Renal cortical epithelial cell (primary cell): ENCODE measurements around the gene NATD1. TPM values are rescaled to one million over a fixed set of nuclear protein-coding genes. Genes with fewer than 3 reads are reported as not detected.

Experiments
- DNase-seq: peaks from one replicate; pipeline ENCODE4 v3.0.0-alpha.2; 2011; ENCODE audit warnings: low read depth
- total RNA-seq: library from RNA; depleted of rRNA; stranded (reverse); fragments of >200 nt; gene quantifications from 2 replicates; pipeline ENCODE4 v1.2.3, GENCODE V29; 2014

NATD1 gene, protein sequence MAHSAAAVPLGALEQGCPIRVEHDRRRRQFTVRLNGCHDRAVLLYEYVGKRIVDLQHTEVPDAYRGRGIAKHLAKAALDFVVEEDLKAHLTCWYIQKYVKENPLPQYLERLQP
- 2.1 and 13.4 TPM in 2 replicates for total RNA-seq

DNA sequence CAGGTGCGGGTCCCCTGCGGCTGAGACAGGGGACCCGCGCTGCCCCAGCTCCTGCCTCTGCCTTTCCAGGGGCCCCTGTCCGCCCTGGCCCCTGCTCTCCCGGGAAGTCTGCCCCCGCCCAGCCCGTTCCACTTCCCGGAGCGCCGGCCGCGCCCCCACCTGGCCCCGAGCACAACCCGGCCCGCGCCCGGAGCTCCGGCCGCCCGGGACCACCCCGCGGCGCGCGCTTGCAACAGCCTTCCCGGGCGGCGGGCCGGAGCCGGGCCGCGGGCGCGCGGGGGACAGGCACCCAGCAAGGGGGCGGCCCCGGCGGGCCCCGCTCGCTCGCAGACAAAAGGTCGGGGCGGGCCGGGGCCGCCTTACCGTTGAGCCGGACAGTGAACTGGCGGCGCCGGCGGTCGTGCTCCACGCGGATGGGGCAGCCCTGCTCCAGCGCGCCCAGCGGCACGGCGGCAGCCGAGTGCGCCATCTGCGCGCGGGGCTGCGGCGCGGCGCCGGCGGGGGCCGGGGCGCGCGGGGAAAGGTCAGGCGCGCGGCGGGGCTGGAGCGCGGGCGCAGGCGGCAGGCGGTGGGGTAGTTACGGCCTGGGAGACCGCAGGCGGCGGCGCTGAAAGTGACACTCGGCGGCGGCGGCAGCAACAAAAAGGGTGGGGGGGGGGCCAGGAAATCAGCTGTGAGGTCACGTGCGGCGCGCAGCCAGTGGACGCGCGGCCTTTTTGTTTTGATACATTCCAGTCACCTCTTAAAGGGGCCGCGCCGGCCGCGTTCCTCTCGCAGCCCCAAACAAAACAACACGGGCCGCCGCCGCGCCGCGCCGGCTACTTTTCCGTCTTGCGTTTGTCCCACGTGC is at the start of gene NATD1:
Gene NATD1 (minus strand): TSS at position 615 of the 850 bp plus-strand sequence. CDS start 146 bp downstream, at position 469.
- DNase-seq, result peak; percentile 48

DNA sequence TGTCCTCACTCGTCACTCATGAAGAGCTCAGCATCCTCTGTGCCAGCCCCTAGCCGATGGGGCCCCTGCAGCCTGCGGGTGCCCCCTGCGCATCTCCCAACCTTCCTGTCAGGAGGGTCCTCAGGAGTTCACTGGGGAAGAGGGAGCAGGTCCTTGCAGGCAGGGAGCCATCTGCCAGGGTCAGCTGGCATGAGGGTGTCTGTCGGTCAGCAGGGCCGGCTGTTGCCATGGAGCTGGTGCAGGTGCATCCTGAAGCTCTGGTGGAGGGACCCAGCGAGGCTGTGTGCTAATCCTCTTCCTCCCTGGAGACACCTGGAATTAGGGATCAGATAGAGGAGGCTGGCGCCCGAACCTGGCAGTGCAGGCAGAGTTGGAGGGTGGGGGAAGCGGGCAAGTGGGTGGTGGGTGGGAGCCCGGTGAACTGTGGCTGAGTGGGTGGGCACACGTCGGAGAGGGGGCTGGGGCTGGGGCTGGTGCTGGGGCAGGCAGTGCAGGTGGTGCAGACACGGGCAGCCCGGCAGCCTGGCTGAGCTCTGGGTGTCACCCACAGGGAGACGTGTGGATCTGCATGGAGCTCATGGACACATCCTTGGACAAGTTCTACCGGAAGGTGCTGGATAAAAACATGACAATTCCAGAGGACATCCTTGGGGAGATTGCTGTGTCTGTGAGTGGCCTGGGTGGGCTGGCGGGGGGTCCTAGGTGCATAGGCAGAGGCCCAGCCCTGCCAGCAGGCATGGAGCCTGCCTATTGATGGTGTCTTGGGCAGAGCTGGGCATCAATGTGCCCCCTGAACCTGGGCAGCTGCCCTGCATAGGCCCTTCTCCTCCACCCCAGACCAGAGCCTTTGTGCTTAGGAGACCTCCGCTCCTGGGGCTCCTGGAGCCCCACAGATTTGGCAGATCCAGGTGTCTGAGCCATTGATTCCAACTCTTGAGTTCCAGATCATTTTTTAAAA is 48.7 kb upstream of the NATD1 start:
- DNase-seq, result no peak

- DNase-seq, result no peak
These were observed 47.7 kb upstream of the NATD1 start for GRCh38 chr17:21300601-21301571.

GRCh38 chr17:21299981-21300600 is 46.9 kb upstream of the NATD1 start:
- DNase-seq, result no peak

GRCh38 chr17:21298983-21299519 is 45.8 kb upstream of the NATD1 start:
- DNase-seq, result no peak

DNA sequence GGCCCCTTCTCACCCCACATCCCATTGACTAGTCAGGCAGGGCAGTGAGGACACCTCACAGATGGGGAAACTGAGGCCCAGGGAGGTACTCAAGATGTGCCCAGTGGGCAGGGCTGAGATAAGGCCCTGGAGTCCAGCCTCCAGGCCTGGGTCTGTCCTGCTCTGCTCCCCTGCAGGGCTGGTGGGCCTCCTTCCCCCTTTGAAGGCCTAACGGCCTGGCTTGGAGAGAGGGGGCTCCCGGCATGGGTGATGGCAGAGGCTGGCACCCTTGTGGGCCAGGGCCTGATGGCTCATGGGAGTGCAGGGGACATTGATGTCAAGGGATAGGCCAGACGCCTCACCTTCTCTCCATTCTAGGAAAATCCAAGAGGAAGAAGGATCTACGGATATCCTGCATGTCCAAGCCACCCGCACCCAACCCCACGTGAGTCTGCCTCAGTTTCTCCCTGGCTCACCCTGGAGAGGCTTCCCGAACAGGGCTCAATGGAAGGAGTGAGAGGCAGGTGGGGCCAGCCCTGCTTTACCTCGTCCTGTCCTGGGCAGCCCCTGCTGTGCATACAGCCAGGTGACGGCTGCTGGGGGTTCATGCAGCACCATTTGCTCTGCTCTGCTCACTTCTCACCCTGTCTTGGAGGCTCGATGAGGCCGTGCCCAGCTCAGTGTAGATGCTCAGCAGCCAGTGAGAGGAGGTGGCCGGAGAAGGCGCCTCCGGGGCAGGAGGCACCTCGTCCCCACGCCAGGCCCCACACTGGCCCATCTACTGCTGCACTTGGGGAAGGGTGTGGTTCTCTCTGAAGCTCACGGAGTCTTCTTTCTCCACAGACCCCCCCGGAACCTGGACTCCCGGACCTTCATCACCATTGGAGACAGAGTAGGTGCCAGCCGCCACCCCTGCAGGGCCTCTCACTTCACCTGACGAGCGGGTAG is 45.1 kb upstream of the NATD1 start:
- no peak for DNase-seq

GRCh38 chr17:21297597-21297996 is 44.4 kb upstream of the NATD1 start:
- no peak for DNase-seq

- DNase-seq, result no peak
These were observed 43.9 kb upstream of the NATD1 start for GRCh38 chr17:21297026-21297520.

GRCh38 chr17:21296097-21297025 is 43.2 kb upstream of the NATD1 start:
- DNase-seq, result no peak

DNA sequence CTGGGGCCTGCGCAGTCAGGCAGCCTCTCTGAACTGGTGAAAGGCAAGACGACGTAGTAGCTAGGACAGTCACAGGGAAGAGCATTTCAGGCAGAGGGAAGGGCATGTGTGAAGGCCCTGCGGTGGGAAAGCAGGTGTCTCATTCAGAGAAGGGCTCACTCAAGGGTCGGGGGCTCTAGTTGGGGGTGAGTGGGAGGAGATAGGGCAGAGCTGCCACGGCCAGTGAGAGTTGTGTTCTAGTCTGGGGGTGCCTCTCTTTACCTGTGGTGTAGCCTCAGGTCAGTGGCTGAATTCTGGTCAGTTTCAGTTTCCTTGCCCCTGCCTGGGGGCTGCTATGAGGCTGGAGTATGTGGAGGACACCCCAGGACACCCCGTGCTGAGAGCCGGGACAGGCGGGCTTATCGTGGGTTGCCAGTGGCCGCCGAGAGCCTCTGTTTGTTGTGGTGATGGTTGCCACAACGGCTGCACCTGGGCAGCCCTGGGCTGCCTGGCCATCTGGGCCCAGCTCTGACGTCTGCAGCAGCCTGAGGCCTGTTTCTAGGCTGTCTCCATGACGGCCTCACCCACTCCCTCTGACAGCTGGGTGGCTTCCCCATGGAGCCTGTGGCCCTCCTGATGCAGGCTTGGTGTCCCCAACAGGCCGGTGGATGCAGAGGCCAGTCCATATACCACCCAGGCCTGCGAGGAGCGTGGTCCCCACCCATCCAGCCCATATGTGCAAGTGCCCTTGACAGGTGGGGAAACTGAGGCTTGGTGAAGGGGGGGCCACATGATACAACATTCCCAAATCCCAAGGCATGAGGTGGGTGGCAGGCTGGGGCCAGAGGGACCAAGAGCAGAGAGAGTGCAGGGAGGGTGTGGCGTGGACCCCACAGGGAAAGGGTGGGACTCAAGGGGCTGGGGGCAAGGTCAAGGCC is 42.1 kb upstream of the NATD1 start:
- no peak for DNase-seq

DNA sequence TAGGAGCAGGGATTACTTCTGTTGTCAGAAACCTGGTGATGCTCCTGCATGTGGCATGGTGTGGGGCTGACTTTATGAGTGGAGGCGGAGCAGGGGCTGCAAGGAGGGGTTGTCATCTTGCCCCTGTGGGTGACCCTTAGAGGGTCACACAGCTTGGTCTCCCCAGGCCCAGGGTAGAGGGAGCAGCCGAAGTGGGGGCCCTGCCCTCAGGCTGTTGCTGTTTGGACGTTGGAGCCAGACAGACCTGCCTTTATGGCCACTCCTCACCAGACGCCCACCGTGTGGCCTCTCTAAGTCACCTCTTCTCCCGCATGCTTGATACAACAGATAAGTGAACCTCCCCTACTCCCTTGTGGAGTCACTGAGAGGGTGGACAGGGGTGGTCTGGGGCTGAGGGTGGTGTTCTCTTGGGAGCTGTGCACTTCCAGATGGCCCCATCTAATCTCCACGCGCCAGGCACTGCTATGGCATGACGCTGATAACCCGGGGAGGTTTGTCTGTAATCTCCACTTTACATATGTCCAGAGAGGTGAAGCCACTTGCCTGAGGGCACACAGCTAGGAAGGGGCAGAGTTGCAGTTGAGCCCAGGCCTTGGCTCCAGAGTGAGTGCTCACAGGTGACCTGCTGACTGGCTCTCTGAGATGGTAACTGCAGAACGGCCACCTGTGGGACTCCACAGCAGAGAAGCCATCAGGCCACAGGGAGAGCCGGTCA is 41.3 kb upstream of the NATD1 start:
- DNase-seq, result no peak

DNA sequence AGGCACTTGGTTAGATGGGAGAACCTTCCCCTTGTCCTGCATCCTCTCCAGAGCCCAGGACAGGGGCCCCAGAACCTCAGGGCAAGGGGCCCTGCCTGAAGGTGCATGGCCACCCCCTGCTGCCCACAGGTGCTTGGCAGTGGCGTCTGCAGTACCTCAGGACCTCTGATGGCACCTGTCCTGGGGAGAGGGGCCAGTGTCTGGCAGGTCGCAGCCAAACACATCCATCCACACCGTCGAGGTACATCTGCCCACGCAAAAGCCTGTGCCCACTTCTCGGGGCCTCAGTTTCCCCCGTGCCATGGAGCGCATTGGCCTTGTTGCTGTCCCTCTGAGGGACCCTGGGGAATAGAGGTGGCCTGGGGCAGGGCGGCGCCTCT is 40.6 kb upstream of the NATD1 start:
- no peak for DNase-seq

DNA sequence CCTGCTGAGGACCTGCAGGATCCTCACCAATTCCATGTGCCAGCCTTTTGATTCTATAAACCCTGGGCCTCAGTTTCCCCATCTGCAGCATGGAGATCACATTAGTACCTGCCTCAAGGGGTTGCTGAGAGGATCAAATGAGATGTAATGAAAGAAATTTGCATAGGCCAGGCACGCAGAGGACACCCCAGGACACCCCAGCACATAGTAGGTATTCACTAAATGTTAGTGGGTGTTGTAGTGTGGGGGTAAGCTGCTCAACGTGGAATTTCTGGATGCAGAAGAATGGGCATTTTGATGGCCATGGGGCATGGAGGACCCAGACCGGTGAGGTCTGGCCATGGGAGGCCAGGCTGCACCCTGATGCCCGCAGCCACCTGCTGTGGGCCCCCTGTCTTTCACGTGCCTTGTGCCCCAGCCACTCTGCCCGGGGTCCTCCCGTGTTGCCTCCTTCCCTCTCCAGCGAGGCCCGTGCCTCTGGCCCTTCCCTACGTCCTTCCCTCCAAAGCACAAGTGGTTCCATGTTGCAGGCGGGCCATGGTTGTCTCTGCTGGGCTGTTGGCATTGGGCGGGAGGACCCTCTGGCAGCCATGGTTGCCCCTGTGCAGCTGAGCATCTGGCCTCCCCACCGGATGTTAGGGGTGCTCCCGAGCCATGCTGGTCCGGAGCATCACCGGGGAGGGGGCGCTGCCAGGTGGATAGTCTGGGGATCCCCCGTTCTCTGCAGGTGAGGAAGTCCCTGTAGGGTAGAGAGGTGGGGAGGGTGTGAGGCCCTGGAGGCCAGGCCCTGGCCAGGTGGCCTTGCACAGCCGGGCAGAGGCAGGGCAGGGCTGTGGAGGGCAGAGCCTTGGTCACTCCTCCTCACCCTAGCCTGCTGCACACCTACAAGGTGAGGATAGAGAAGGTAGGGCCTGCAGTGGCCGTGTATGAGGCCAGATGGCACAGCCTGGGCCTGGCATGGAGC is 39.9 kb upstream of the NATD1 start:
- DNase-seq, result no peak

DNA sequence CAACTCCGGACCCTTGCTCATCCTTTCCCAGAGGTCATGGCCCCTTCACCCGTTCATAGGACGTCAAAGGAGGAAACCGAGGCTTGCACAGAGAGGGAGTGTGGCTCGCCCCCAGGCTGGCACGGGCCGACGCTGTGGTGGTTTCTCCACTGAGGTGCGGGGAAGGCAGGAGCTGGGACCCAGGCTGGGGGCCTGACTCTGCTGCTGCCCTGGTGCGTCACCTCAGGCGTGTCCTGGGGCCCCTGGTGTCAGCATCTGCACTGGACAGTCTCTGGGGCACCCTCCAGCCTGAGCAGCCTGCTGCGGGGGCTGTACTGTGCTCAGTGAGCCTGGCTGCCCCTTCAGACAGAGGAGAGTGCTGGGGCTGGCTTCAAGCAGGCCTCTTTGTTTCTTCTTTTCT is 38.7 kb upstream of the NATD1 start:
- DNase-seq, result no peak

- DNase-seq, result no peak
These were observed 38.1 kb upstream of the NATD1 start for GRCh38 chr17:21291357-21291756.
